Osteoblast (primary cell): ENCODE measurements around the gene FNDC8. TPM values are rescaled to one million over a fixed set of nuclear protein-coding genes. Genes with fewer than 3 reads are reported as not detected.

Experiments
- DNase-seq: peaks from one replicate; pipeline ENCODE4 v3.0.0; 2011; ENCODE audit warnings: low spot score, mixed read lengths; ENCODE audit not compliant: insufficient read length; ENCODE audit errors: missing footprints
- H2AFZ ChIP-seq: 2 replicates; pipeline ENCODE4 v1.6.0; 2011; ENCODE audit warnings: mild to moderate bottlenecking, low read length
- H3K27ac ChIP-seq: 2 replicates; pipeline ENCODE4 v1.5.1; 2011; ENCODE audit warnings: mild to moderate bottlenecking, low read depth, low read length, moderate library complexity
- H3K27me3 ChIP-seq: 2 replicates; pipeline ENCODE4 v1.6.0; 2012; ENCODE audit warnings: mild to moderate bottlenecking, control low read depth, inconsistent platforms, low read length, moderate library complexity; ENCODE audit not compliant: insufficient read depth
- H3K36me3 ChIP-seq: 2 replicates; pipeline ENCODE4 v1.5.1; 2011; ENCODE audit warnings: mild to moderate bottlenecking, low read length, control low read depth, moderate library complexity; ENCODE audit not compliant: insufficient read depth
- H3K4me1 ChIP-seq: 2 replicates; pipeline ENCODE4 v1.5.1; 2011; ENCODE audit warnings: mild to moderate bottlenecking, low read length, control low read depth, moderate library complexity; ENCODE audit not compliant: insufficient read depth
- H3K4me2 ChIP-seq: 2 replicates; pipeline ENCODE4 v1.6.0; 2011; ENCODE audit warnings: mild to moderate bottlenecking, low read length; ENCODE audit not compliant: insufficient read depth
- H3K4me3 ChIP-seq: fragments of 200-600 bp; sonication (generic); 3 replicates; pipeline ENCODE4 v1.5.1; 2012; ENCODE audit warnings: mild to moderate bottlenecking, low read length, inconsistent platforms; ENCODE audit not compliant: insufficient read depth
- H3K79me2 ChIP-seq: 2 replicates; pipeline ENCODE4 v1.6.0; 2012; ENCODE audit warnings: mild to moderate bottlenecking, low read length, control low read depth, inconsistent platforms; ENCODE audit not compliant: insufficient read depth
- H3K9me3 ChIP-seq: 2 replicates; pipeline ENCODE4 v1.5.1; 2011; ENCODE audit warnings: low read depth, low read length, control low read depth
- H4K20me1 ChIP-seq: 2 replicates; pipeline ENCODE4 v1.6.0; 2012; ENCODE audit warnings: mild to moderate bottlenecking, low read length, control low read depth; ENCODE audit not compliant: insufficient read depth
- total RNA-seq: library from RNA; depleted of rRNA; stranded (reverse); fragments of >200 nt; gene quantifications from 2 replicates; pipeline ENCODE4 v1.2.3, GENCODE V29; 2012
- TF ChIP-seq, protein P1 (sequence below): IDR thresholded peaks from 2 replicates; pipeline ENCODE4 v1.5.1; 2011; ENCODE audit warnings: mild to moderate bottlenecking, low read depth, low read length, moderate library complexity; ENCODE audit errors: extremely low read depth

FNDC8 gene
- total RNA-seq, 1 donor = not detected

DNA sequence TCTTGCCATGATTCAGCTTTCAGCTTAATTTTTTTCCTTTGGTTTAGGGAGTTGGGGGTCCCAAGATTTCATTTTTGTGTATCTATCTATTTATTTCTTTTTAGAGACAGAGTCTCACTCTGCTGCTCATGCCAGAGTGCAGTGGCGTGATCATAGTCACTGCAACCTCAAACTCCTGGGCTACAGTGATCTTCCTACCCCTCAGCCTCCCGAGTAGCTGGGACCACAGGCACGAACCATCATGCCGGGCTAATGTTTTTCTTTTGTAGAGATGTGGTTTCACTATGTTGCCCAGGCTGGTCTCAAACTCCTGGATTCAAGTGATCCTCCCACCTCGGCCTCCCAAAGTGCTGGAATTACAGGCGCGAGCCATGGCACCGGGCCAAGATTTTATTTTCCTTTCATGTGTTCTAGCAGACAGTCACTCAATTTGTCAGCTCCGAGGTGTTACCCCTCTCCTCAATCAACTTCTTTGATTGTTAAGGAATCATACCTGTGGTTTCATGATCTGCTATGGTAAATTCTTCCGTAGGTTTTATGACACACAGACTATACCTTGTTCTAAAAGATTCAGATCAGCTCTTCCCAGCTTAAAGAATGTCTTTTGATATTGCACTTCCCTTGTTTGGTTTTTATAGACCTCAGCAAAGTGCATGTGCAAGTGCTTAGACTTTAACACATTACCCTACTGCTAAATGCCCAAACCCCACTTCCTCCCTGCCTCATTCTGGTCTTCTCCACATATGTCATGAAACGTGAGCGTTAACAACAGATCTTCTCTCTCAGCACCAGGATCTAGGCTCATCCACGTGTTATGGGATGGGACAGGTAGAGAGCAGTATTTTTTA lies 39.2 kb downstream of the FNDC8 start:
- no peak overlapping the region for H3K4me2 ChIP-seq
- peaks cover 15% of the 10 kb centered on the region for H3K27me3 ChIP-seq
- no peaks in the 10 kb centered on the region for H3K79me2 ChIP-seq
- H3K9me3 ChIP-seq = no peaks in the 10 kb centered on the region
- H3K27ac ChIP-seq = no peak overlapping the region
- no peak overlapping the region for H2AFZ ChIP-seq
- TF ChIP-seq, protein P1, sequence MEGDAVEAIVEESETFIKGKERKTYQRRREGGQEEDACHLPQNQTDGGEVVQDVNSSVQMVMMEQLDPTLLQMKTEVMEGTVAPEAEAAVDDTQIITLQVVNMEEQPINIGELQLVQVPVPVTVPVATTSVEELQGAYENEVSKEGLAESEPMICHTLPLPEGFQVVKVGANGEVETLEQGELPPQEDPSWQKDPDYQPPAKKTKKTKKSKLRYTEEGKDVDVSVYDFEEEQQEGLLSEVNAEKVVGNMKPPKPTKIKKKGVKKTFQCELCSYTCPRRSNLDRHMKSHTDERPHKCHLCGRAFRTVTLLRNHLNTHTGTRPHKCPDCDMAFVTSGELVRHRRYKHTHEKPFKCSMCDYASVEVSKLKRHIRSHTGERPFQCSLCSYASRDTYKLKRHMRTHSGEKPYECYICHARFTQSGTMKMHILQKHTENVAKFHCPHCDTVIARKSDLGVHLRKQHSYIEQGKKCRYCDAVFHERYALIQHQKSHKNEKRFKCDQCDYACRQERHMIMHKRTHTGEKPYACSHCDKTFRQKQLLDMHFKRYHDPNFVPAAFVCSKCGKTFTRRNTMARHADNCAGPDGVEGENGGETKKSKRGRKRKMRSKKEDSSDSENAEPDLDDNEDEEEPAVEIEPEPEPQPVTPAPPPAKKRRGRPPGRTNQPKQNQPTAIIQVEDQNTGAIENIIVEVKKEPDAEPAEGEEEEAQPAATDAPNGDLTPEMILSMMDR = no peak
- no peaks in the 10 kb centered on the region for H3K36me3 ChIP-seq
- H4K20me1 ChIP-seq = no peaks in the 10 kb centered on the region
- DNase-seq = no peak
- no peaks in the 10 kb centered on the region for H3K4me1 ChIP-seq
- H3K4me3 ChIP-seq = no peak overlapping the region

DNA sequence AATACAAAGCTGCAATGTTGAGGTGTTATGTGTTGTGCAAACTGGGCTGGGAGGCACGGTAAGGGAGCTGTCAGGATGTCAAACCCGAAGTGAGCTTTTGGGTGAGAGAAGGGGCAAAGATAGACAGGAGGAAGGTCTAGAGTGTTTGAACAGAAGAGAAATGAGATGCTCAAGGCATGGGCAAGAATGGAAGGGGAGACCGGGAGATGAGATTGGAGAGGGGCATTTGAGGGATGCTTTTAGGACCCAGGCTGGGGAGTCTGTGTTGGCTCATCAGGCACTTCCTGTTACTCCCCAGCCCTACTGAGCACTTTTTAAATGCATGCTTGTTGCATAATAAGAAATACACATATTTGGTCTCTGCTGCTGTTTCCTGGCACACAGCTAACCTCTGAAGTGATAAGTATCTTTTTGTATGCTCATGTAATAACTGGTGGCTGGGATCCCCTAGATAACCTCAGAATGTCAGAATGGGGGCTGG lies 39.9 kb downstream of the FNDC8 start:
- H2AFZ ChIP-seq = no peak overlapping the region
- no peaks in the 10 kb centered on the region for H3K79me2 ChIP-seq
- no peaks in the 10 kb centered on the region for H3K36me3 ChIP-seq
- DNase-seq = no peak
- TF ChIP-seq, protein P1 = no peak
- H3K4me1 ChIP-seq = no peaks in the 10 kb centered on the region
- peaks cover 13% of the 10 kb centered on the region for H3K27me3 ChIP-seq
- no peak overlapping the region for H3K4me2 ChIP-seq
- no peaks in the 10 kb centered on the region for H4K20me1 ChIP-seq
- no peak overlapping the region for H3K27ac ChIP-seq
- H3K4me3 ChIP-seq = no peak overlapping the region
- H3K9me3 ChIP-seq = no peaks in the 10 kb centered on the region

GRCh38 chr17:35162755-35163154 lies 41.3 kb downstream of the FNDC8 start:
- no peaks in the 10 kb centered on the region for H3K9me3 ChIP-seq
- TF ChIP-seq, protein P1 = no peak
- no peaks in the 10 kb centered on the region for H3K36me3 ChIP-seq
- no peak overlapping the region for H3K4me2 ChIP-seq
- no peak for DNase-seq
- no peak overlapping the region for H3K4me3 ChIP-seq
- H4K20me1 ChIP-seq = no peaks in the 10 kb centered on the region
- H2AFZ ChIP-seq = no peak overlapping the region
- H3K27me3 ChIP-seq = peaks cover 13% of the 10 kb centered on the region
- H3K27ac ChIP-seq = no peak overlapping the region
- H3K4me1 ChIP-seq = no peaks in the 10 kb centered on the region
- no peaks in the 10 kb centered on the region for H3K79me2 ChIP-seq

- H3K79me2 ChIP-seq = no peaks in the 10 kb centered on the region
- no peaks in the 10 kb centered on the region for H3K4me1 ChIP-seq
- TF ChIP-seq, protein P1 = no peak
- no peaks in the 10 kb centered on the region for H3K36me3 ChIP-seq
- H3K4me3 ChIP-seq = no peak overlapping the region
- no peak overlapping the region for H3K27ac ChIP-seq
- H2AFZ ChIP-seq = no peak overlapping the region
- no peaks in the 10 kb centered on the region for H4K20me1 ChIP-seq
- H3K9me3 ChIP-seq = no peaks in the 10 kb centered on the region
- H3K27me3 ChIP-seq = peaks cover 13% of the 10 kb centered on the region
- no peak overlapping the region for H3K4me2 ChIP-seq
- no peak for DNase-seq
These were observed 42.5 kb downstream of the FNDC8 start for GRCh38 chr17:35163886-35164285.
